Lung (tissue), 12 donors: ENCODE results near the gene HRCT1. TPM values are rescaled to one million over a fixed set of nuclear protein-coding genes. Genes with fewer than 3 reads are reported as not detected.

Source experiments
- ATAC-seq: fragments of 200-7000 bp; cut with Tn5 transposase; one replicate; pipeline ENCODE4 v1.9.1; 2020; ENCODE audit warnings: moderate number of reproducible peaks; ENCODE audit not compliant: insufficient read depth, low FRiP score
- DNase-seq, 3 donors: peaks; one replicate each; pipeline ENCODE4 v3.0.0-alpha.2; 2013 to 2017
- H3K27ac ChIP-seq, 2 donors: one replicate each; pipeline ENCODE4 v1.5.1; 2013; ENCODE audit warnings: mild to moderate bottlenecking in 2 of 2, moderate library complexity in 2 of 2, control low read depth in 1 of 2, inconsistent platforms in 1 of 2, low read depth in 1 of 2, low read length in 1 of 2
- H3K27me3 ChIP-seq, 3 donors: one replicate each; pipeline ENCODE4 v1.5.1; 2013; ENCODE audit warnings: low read length in 2 of 3; ENCODE audit not compliant: control insufficient read depth in 3 of 3, insufficient read depth in 3 of 3
- H3K36me3 ChIP-seq, 4 donors: one replicate each; pipeline ENCODE4 v1.5.1; 2013; ENCODE audit warnings: low read length in 4 of 4, mild to moderate bottlenecking in 1 of 4, moderate library complexity in 1 of 4; ENCODE audit not compliant: control insufficient read depth in 4 of 4, insufficient read depth in 4 of 4
- H3K4me1 ChIP-seq, 5 donors: one replicate each; pipeline ENCODE4 v1.5.1; 2013; ENCODE audit warnings: low read length in 5 of 5, mild to moderate bottlenecking in 2 of 5, moderate library complexity in 1 of 5; ENCODE audit not compliant: control insufficient read depth in 5 of 5, insufficient read depth in 5 of 5
- H3K4me3 ChIP-seq: one replicate; pipeline ENCODE4 v1.5.1; 2013; ENCODE audit warnings: mild to moderate bottlenecking, control low read depth, moderate library complexity
- H3K9ac ChIP-seq, 2 donors: one replicate each; pipeline ENCODE4 v1.5.1; 2013; ENCODE audit warnings: low read length in 2 of 2, control low read depth in 1 of 2; ENCODE audit not compliant: insufficient read depth in 1 of 2
- H3K9me3 ChIP-seq, 4 donors: one replicate each; pipeline ENCODE4 v1.5.1; 2013; ENCODE audit warnings: low read length in 3 of 4, mild to moderate bottlenecking in 1 of 4, moderate library complexity in 1 of 4; ENCODE audit not compliant: control insufficient read depth in 4 of 4, insufficient read depth in 3 of 4
- WGBS, 2 donors: extraction: QIAGEN DNeasy Blood & Tissue Kit; methylation state at CpG; one replicate each; pipeline ENCODE4 v1.1.7; 2013; 5-methylcytosine and 5-hydroxymethylcytosine counted together
- polyA plus RNA-seq, 2 donors: library from polyadenylated mRNA; stranded (reverse); fragments of 200-250 nt; gene quantifications; one replicate each; pipeline ENCODE4 v1.2.1, GENCODE V29; 2013
- total RNA-seq, 2 donors: library from RNA; depleted of rRNA in 1 of 2; stranded (reverse); fragments of >200 nt in 1 of 2; gene quantifications; one replicate each; pipeline ENCODE4 v1.2.1, GENCODE V29; 2014 to 2021
- TF ChIP-seq, protein P1 (sequence below): IDR thresholded peaks from 2 replicates; pipeline ENCODE4 v1.5.1; 2012; ENCODE audit warnings: mild to moderate bottlenecking; ENCODE audit errors: control extremely low read depth, extremely low read depth
- donor health status: control.
- donor health status: control.
- donor health status: Bipolar disorder and iron deficiency.
- donor health status: healthy.
- donor health status: DM: yes; HTN: yes; CAD: no.

Gene HRCT1
- total and polyA plus RNA-seq, 4 donors: 1.7 to 14.1 (median 6.3) TPM; not detected in 1

DNA sequence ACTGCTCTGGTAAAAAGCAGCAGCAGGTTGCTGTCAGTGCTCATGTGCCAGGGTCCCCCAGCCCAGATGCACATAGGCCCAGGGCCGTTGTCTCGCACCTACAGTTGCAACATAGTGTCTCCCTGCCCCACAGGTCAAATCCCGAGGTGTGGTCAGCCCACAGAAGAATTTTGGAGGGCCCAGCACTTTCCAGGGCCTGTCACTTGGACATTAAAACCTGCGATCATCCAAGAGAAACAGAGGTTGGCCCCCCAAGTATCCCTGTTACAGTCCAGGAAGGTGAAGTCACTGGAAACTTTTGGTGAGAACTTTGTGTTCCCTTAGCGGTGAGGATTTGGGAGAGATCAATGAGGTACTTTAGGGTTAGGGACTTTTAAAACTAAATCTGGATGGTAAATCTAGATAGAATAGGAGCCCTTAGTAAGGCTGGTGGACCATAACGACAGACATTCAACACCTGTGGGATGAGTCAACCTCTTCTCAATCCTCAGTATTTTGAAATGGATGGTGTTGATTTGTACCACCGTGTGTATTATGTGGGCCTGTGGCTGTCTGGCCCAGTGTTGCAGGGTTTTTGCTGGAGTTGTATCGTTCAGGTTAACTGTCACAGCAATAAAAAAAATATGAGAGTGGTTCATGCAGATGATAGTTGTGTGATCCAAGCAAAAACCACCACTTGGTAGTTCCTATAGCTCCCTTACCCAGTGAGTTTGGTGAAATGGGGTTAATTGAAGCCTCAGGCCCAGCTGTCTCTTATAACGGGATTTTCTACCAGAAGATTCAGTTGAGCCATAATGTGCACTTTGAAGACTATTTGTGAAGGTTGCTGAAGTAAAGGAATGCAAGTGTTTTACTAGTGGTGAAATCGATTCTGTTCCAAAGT is 32.7 kb downstream of the HRCT1 start:
- DNase-seq (no peak), ATAC-seq (no peak)
- H3K27me3 ChIP-seq: no peaks in the 10 kb centered on the region
- no peaks in the 10 kb centered on the region for H3K36me3 ChIP-seq
- WGBS, 2 donors: 89 to 91% methylated on average over 10 of the region's 10 CpGs
- TF ChIP-seq, protein P1, sequence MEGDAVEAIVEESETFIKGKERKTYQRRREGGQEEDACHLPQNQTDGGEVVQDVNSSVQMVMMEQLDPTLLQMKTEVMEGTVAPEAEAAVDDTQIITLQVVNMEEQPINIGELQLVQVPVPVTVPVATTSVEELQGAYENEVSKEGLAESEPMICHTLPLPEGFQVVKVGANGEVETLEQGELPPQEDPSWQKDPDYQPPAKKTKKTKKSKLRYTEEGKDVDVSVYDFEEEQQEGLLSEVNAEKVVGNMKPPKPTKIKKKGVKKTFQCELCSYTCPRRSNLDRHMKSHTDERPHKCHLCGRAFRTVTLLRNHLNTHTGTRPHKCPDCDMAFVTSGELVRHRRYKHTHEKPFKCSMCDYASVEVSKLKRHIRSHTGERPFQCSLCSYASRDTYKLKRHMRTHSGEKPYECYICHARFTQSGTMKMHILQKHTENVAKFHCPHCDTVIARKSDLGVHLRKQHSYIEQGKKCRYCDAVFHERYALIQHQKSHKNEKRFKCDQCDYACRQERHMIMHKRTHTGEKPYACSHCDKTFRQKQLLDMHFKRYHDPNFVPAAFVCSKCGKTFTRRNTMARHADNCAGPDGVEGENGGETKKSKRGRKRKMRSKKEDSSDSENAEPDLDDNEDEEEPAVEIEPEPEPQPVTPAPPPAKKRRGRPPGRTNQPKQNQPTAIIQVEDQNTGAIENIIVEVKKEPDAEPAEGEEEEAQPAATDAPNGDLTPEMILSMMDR: no peak
- H3K27ac ChIP-seq: no peak overlapping the region
- H3K9ac ChIP-seq: no peak overlapping the region
- H3K4me3 ChIP-seq: no peak overlapping the region
- H3K9me3 ChIP-seq: no peaks in the 10 kb centered on the region
- H3K4me1 ChIP-seq: no peaks in the 10 kb centered on the region

DNA sequence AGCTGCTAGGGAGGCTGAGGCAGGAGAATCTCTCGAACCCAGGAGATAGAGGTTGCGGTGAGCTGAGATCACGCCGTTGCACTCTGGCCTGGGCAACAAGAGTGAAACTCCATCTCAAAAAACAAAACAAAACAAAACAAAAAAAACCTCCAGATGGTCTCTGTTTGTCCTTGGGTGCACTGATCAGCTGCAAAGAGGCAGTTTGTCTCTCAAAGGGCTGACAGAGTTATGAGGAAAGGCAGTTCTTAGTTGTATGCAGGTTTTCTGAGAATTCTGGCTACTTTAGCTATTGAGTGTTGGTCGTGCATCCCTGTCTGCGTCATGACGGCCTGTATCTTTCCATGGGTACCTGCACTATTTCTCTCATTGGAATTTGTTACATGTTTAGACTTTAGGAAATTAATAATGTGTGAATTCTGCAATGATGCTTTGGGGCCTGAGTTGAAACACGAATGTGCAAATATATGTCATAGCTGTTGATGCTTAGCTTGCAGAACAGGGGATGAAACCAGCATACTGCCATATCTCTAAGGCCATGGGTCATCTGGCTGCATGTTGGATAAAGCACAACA is 33.8 kb downstream of the HRCT1 start:
- Histone ChIP-seq H3K9me3 (no peaks in the 10 kb centered on the region), H3K36me3 (no peaks in the 10 kb centered on the region), H3K4me1 (peaks cover 0 to 6% (median 0%) of the 10 kb centered on the region in 5 donors), H3K4me3 (no peak overlapping the region), H3K27ac (no peak overlapping the region), H3K9ac (no peak overlapping the region), H3K27me3 (no peaks in the 10 kb centered on the region)
- 95 to 97% methylated on average over 8 of the region's 8 CpGs for WGBS, 2 donors
- TF ChIP-seq, protein P1: no peak
- no peak for ATAC-seq
- no peak for DNase-seq

DNA sequence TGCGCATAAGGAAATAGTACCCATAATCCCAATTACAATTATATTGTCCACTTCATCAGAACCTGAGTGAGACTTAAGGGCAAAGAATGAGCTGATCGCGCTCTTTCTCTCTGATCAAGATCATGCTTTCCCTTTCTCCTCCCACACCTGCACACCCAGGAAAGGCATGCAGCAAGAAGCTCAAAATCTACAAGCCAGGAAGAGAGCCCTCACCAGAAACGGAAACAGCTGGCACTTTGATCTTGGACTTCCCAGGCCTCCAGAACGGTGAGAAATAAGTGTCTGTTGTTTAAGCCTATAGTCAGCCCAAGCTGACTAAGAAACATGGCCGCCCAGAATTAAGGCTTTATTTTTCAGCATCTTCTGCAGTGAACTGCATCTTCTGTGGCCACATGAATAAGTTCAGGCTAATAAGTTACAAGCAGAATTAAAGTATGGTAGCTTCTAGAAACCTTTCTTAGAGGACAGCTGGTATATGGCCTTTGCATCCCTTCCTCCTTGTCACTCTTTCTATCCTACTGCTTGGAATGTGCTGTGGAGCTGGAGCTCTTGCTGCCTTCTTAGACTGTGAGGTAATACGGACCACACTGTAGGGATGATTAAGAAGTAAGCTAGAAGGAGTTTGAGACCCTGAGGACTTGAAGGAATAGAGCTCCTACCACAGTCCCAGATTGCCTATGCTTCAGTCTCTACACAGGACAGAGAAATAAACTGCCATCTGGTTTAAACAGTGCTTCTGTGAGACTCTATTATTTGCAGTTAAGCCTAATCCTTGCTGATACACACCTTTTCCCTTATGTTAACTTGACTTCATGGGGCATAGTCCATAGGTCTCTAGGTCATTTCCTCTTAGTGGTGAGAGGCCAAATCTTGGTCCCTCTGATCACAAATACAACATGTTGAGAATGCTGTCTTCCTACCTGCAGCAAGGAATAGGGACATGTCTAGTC is 34.7 kb downstream of the HRCT1 start:
- WGBS, 2 donors: 62 to 67% methylated on average over 7 of the region's 7 CpGs
- Histone ChIP-seq H3K27me3 (no peaks in the 10 kb centered on the region), H3K9ac (no peak overlapping the region), H3K36me3 (no peaks in the 10 kb centered on the region), H3K9me3 (no peaks in the 10 kb centered on the region), H3K27ac (no peak overlapping the region), H3K4me3 (no peak overlapping the region), H3K4me1 (peaks cover 0 to 12% (median 0%) of the 10 kb centered on the region in 5 donors)
- no peak for ATAC-seq
- TF ChIP-seq, protein P1: no peak
- DNase-seq: no peak
